HG03520 (cell line): ENCODE results near the gene PSTK.
A peak's percentile ranks its signal among the peaks of the same experiment; 100 is the strongest.

Experiments
- ATAC-seq: cut with Tn5 transposase; IDR thresholded peaks from one replicate; pipeline ENCODE4 v1.9.1; 2021; ENCODE audit warnings: mild to moderate bottlenecking, moderate library complexity; ENCODE audit not compliant: unreplicated experiment

PSTK gene

GRCh38 chr10:122980209-122981065 lies at the start of gene PSTK:
PSTK (plus strand) TSS chr10:122980401; CDS start chr10:122980480, 79 bp downstream.
- peak; percentile 89 for ATAC-seq

GRCh38 chr10:122931088-122931906 lies 48.9 kb upstream of the PSTK start:
- no peak for ATAC-seq

- no peak for ATAC-seq
Measured at GRCh38 chr10:122939133-122939855, 40.9 kb upstream of the PSTK start.

GRCh38 chr10:122939856-122940543 lies 40.2 kb upstream of the PSTK start:
- no peak for ATAC-seq

- no peak for ATAC-seq
Measured at GRCh38 chr10:122949296-122949695, 30.9 kb upstream of the PSTK start.

GRCh38 chr10:122953902-122954730 lies 26.1 kb upstream of the PSTK start, which contains the start of gene C10orf88:
C10orf88 (minus strand) TSS chr10:122954227; CDS start chr10:122954178, 49 bp downstream.
- peak; percentile 96 for ATAC-seq

GRCh38 chr10:122954731-122955050 lies 25.5 kb upstream of the PSTK start:
- ATAC-seq, result no peak

GRCh38 chr10:122955892-122956291 lies 24.3 kb upstream of the PSTK start:
- no peak for ATAC-seq

GRCh38 chr10:122957474-122957873 lies 22.7 kb upstream of the PSTK start:
- ATAC-seq, result no peak

- no peak for ATAC-seq
Measured at GRCh38 chr10:122962405-122962804, 17.8 kb upstream of the PSTK start.

GRCh38 chr10:122966879-122967278 lies 13.3 kb upstream of the PSTK start:
- no peak for ATAC-seq

GRCh38 chr10:122968698-122969097 lies 11.5 kb upstream of the PSTK start:
- no peak for ATAC-seq

GRCh38 chr10:122974023-122974422 lies 6.2 kb upstream of the PSTK start:
- ATAC-seq, result no peak

GRCh38 chr10:122974543-122975064 lies 5.6 kb upstream of the PSTK start:
- no peak for ATAC-seq

GRCh38 chr10:122981066-122981464 lies 864 bp downstream of the PSTK start:
- ATAC-seq, result no peak

GRCh38 chr10:122983898-122984297 lies 3.7 kb downstream of the PSTK start:
- no peak for ATAC-seq

- no peak for ATAC-seq
Measured at GRCh38 chr10:122984708-122985107, 4.5 kb downstream of the PSTK start.

- no peak for ATAC-seq
Measured at GRCh38 chr10:122986335-122986734, 6.1 kb downstream of the PSTK start.

- no peak for ATAC-seq
Measured at GRCh38 chr10:122988501-122988900, 8.3 kb downstream of the PSTK start.

GRCh38 chr10:122990278-122990677 lies 10.1 kb downstream of the PSTK start:
- no peak for ATAC-seq
